Muscle of back (tissue), 11 donors: ENCODE data around the gene MPHOSPH8. TPM values are rescaled to one million over a fixed set of nuclear protein-coding genes. Genes with fewer than 3 reads are reported as not detected.
"Not testable (repeated sequence)": the region's sequence is repeated elsewhere in the genome, so short reads cannot be mapped to it uniquely, and the experiment has no call there.

Experiments
- DNase-seq, 3 donors: peaks; one replicate each; pipeline versions ENCODE4 v3.0.0 to v3.0.0-alpha.2; 2013
- polyA plus RNA-seq, 10 donors: library from polyadenylated mRNA; unstranded; fragments of 120-200 nt; gene quantifications; one replicate each; pipeline ENCODE4 v1.2.1, GENCODE V29; 2013; ENCODE audit not compliant: insufficient read length in 10 of 10

The MPHOSPH8 gene
- polyA plus RNA-seq, 10 donors, result 28.7 to 44.7 (median 35.2) TPM

- no peak for DNase-seq
Observed at GRCh38 chr13:19624265-19624664, 9.2 kb upstream of the MPHOSPH8 start.

GRCh38 chr13:19632915-19633478, 462 bp upstream of the MPHOSPH8 start:
- no peak for DNase-seq

DNA sequence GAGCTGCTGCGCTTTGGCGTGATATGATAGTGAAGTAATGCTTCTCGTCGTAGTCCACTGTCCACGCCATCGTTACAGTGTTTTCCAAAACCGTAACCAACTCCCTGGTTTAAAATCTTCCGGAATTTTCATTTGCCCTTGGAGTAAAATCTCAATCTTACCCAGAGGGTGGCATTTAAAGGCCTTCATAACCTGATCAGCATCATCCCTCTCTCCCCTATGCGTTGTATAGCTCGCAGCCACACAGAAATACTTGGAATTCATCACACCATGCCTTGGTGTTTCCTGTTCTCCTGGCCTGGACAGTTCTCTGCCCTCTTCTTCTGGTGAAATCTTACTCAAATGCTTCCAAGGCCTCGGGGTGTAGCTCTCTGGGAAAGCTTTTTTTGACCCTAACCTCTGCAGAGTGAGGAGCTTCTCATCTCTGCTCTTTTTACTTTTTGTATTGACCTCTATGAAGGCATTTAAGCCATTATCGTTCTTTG, 839 bp downstream of the MPHOSPH8 start:
- peak in 1 of 3 donors; percentile 20 for DNase-seq

DNA sequence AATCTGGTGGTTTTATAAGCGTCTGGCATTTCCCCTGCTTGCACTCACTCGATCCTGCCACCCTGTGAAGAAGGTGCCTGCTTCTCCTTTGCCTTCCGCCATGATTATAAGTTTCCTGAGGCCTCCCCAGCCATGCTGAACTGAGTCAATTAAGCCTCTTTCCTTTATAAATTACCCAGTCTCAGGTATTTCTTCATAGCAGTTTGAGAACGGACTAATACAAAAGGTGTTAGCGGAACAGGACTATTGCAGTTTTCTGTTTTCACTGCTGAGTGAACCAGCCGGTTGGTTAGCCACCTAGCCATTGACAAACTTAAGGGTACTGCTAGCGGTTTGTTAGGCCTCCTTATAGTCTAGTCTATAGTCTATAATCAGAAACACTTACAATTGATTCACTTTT, 2.5 kb downstream of the MPHOSPH8 start:
- not testable (repeated sequence) for DNase-seq

GRCh38 chr13:19643652-19644051, 10.2 kb downstream of the MPHOSPH8 start:
- no peak for DNase-seq

DNA sequence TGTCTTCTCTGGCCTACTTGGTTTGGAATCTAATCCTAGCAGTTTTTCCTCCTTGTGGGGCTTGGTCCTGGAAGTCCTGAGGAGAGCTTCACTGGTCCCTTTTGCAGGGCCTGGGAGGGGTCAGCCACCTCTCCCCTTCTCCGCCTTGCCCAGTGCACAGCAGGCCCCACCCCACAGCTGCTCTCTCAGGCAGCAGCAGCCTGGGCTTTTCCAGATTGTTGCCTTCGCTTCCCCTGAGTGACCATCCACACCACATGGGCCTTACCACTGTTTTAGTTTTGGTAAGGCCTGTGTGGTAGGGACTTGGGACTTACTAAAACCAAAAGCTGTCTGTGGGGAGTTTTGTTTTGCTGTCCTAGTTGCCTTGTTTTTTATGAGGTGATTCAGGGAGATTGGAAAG, 11.5 kb downstream of the MPHOSPH8 start:
- no peak for DNase-seq

DNA sequence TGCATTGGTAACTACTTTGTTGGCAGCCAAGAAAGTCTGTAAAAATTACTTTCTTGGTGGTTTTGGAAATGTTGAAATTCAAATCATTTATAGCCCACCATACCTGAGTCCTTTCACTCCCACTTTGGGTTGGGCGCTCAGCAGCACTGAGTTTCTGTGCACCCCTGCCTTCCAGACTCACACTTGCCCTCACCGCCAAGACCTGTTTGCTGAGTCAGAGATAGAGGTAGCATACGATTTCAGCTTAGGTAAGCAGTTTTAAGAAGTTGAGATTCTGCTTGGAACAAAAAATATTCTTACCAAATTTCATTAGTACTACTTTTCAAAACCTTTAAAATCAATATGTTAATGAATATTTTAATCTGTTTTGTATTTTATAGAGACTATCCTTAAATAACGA, 12.6 kb downstream of the MPHOSPH8 start:
- DNase-seq, result no peak

GRCh38 chr13:19650742-19651141, 17.3 kb downstream of the MPHOSPH8 start:
- no peak for DNase-seq

DNA sequence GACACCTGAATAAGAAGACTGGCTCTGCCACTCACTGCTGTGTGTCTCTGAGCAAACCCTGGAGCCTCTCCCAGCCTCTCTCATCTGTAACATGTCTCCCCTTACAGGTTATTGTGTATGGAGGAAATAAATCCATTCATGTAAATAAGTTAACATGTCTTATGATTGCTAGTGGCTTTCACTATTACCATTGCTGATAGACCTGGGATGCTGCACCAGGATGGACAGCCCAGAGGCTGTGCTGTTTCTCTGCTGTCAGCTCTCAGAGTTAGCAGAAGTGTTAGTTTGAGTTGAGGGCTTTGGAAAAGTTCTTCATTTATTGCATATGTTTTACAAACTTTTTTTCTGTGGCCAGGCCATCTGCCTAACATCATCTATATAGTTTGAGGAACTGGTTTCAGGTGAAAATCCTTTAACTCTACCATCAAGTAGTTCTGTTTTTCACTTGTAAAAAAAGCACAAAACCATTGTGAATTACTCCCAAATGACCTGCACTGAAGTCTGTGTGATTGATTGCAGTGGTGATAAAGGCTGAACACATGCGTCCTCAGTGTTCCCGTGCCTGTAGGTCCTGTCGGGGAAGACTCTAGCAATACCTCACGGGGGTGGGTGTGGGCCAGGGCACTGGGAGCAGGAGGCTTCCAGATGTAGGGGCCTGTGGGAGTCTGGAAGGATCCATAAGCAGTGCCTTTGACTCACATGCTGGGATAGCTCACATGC, 24.6 kb downstream of the MPHOSPH8 start:
- DNase-seq, result no peak

DNA sequence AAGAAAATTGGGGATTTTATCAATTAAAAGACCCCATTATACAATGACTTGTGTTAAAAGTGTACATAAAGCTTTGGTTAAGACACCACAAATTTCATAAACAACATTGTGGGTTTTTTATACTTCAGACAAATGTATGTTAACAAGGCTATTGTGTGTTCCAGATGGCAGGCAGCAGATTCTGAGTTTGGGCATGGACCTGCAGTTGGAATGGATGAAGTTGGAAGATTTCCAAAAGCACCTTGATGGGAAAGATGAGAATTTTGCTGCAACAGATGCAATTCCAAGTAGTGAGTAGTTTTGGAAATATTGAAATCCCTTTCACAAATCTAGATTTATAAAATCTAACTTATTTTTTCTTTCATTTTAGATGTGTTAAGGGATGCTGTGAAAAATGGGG, 25.4 kb downstream of the MPHOSPH8 start:
- no peak for DNase-seq

GRCh38 chr13:19661126-19661525, 27.7 kb downstream of the MPHOSPH8 start:
- no peak for DNase-seq

- DNase-seq, result no peak
Observed at GRCh38 chr13:19661561-19661960, 28.1 kb downstream of the MPHOSPH8 start.

- DNase-seq, result no peak
Observed at GRCh38 chr13:19663416-19663979, 30.0 kb downstream of the MPHOSPH8 start.

DNA sequence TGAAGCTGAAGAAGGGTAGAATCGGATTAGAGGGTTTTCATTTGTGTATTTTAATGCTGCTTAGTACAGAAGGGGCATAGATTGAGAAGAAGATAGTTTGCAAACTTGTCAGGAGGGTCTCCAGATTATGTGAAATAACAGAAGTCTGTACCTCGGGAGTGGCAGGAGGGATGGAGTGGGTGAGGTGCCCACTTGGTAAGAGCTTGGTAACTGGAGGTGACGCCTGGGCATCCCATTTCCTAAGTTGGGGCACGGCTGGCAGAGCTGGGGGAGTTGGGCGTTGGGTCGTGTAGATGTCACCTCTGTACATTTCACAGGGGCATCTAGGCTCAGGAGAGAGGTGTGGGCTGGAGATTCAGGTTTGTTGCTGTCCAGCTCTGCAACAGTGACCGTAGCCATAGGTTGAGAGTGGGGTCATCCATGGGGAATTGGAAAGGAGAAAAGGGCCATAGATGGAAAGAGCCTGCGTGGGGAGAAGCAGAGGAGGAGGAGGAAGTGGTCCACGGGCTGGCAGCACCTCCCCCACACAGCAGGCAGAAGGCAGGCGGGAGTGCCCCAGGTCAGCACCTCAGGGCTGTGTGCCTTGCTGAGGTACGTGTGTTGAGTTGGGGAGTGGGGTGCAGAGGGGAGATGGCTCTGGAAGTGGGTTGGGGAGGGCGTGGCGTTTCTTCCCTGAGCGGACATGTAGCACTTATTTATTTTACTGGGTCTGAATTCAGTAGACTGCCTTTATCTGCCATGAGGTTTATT, 31.2 kb downstream of the MPHOSPH8 start:
- DNase-seq, result no peak

DNA sequence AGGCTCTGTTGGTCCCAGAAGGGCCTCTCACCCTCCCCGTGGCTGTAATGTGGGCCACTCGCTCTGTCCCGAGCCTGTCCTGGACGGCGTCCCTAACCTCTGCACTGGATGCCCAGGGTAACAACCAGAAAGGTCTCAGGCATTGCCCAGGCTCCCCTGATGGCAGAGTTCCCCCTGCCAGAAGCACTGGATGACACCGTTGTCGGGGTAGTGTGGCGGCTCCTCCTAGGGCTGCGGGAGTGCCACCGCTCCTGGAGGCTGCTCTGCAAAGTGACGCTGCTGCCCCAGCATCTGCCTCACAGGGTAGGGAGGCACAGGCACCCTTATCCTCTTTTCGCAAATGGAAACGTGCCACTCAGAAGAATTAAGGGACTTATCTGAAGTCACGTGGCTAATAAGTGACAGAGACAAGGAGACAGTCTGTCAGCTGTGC, 32.0 kb downstream of the MPHOSPH8 start:
- no peak for DNase-seq

DNA sequence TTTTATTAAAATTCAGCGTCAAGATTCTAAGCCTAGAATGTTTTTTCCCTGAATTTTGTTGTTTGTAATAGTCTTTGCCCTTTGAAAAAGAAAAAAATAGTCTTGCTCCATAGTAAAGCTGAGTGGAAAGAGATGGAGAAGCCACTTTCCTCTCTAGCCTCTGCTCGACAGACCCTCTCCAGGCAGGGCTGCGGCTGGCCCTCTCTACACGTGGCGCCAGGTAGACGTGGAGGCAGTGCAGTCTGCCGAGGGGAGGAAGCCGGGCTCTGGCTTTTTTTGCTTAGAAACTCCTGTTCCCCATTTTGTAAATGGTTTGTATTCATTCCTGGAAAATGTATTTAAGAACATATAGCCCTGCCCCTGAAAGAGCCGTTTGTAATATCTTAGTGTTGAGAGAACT, 35.3 kb downstream of the MPHOSPH8 start:
- no peak for DNase-seq

GRCh38 chr13:19670147-19670546, 36.7 kb downstream of the MPHOSPH8 start:
- DNase-seq, result no peak

GRCh38 chr13:19672990-19673389, 39.5 kb downstream of the MPHOSPH8 start:
- DNase-seq, result no peak

GRCh38 chr13:19673473-19674430, 40.3 kb downstream of the MPHOSPH8 start:
- no peak for DNase-seq

- DNase-seq, result no peak
Observed at GRCh38 chr13:19674898-19675297, 41.4 kb downstream of the MPHOSPH8 start.

GRCh38 chr13:19676168-19676567, 42.7 kb downstream of the MPHOSPH8 start:
- no peak for DNase-seq
